Body of pancreas (tissue), 4 donors: ENCODE results near the gene ARHGEF28.

Experiments
- CTCF ChIP-seq, 7 experiments: fragments of 450-650 bp in 4 of 7; fragments of 200-600 bp in 3 of 7; sonication (generic) in 3 of 7; IDR thresholded peaks; one replicate each; pipeline ENCODE4 v1.5.1; 2016 to 2019; ENCODE audit warnings: antibody characterized with exemption in 7 of 7
- POLR2A ChIP-seq, 3 donors: fragments of 450-650 bp; IDR thresholded peaks; one replicate each; pipeline ENCODE4 v1.6.1; 2016; ENCODE audit warnings: antibody characterized with exemption in 3 of 3, mild to moderate bottlenecking in 2 of 3

- TF ChIP-seq CTCF (IDR thresholded peaks at IDR 0.05): no peak
- TF ChIP-seq POLR2A (IDR thresholded peaks at IDR 0.05): no peak
These were observed 302.6 kb downstream of the ARHGEF28 start for GRCh38 chr5:73928476-73929070.
